Measurements from ENCODE around the gene RBM20.
"Not testable (repeated sequence)": the region's sequence is repeated elsewhere in the genome, so short reads cannot be mapped to it uniquely, and the experiment has no call there.

The RBM20 gene

DNA sequence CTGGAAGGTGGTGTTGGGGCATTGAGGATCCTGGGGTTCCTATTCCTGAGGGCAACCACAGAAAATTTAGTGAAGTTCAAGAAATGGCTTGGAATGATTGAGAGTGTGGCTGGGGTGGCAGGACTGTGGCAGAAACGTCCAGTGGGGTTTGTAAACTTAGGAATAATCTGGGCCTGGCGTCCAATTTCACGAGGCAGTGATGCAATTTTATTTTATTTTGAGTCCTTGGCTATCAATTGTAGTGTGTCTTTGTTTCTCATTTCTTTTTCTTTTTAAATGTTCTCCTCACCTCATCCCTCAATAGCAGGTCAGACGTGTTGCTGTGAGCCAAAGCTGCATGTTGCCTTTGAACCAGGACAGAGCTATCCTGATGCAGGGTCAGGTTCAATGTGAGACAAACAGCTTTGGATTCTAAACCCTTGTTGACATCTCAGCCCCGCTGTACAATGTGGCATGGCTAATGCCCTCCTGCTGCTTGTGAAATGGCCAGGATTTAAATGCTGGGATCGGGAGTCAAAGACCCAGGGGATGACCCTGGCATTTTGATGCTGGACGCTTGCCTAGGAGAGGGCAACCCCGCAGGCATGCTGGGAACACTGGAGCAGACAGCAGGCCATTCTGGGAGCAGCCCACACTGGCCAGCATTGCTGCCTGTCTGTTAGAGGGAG is 64.8 kb downstream of the RBM20 start:
- DNase-seq = no peak

- DNase-seq = no peak
Measured at GRCh38 chr10:110709444-110709828, 65.3 kb downstream of the RBM20 start.

DNA sequence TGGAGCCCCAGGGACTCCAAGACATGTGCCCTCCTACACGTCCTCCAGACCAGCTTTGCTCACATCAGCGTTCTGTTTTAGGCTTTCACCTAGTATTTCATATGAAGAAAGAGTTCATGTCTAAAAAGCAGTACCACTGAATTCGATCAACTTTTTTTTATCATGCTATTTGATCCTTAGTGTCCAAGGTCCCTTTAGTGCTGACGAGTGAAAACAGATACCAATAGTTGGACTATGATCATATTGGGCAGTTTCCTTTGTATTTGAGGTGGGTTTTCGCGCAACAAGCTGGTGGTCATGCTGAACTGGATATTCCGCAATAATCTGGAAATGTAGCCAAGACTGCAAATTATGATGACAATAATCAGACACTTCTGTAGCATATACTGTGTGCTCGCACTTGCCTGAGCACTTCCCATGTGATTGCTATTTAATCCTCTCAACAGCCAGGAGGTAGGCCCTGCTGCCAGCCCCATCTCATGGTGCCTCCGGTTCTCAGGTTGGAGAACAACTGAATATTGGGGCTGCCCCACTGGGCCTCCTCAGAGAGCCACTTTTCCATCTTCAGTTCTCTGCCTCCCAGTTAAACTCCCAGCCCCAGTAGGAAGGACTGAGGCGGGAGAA is 65.9 kb downstream of the RBM20 start:
- DNase-seq = no peak

GRCh38 chr10:110710621-110711020 is 66.5 kb downstream of the RBM20 start:
- no peak for DNase-seq

- DNase-seq = no peak
Measured at GRCh38 chr10:110711382-110711781, 67.2 kb downstream of the RBM20 start.

DNA sequence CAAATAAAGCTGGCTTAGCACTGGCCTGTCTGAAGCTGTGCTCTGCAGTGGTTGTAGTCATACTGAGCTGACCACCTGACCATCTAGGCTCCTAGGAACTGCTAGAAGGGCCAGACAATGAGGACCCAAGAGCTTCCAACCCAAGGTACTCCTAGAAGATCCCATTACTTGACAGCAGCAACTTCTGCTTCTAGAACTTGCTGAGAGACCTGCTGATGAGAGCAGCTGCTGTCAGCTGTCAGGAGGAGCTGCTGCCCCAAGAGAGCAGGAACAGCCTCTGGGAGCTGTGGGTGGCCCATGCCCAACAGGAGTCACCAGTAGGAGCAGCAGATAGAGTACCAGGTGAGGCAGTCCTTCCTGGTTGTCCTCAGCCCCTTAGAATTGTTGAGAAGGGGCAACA is 70.2 kb downstream of the RBM20 start:
- DNase-seq = no peak

- no peak for DNase-seq
Measured at GRCh38 chr10:110717781-110718589, 73.8 kb downstream of the RBM20 start.

GRCh38 chr10:110721406-110722038 is 77.4 kb downstream of the RBM20 start:
- no peak for DNase-seq

GRCh38 chr10:110723224-110723891 is 79.2 kb downstream of the RBM20 start:
- no peak for DNase-seq

DNA sequence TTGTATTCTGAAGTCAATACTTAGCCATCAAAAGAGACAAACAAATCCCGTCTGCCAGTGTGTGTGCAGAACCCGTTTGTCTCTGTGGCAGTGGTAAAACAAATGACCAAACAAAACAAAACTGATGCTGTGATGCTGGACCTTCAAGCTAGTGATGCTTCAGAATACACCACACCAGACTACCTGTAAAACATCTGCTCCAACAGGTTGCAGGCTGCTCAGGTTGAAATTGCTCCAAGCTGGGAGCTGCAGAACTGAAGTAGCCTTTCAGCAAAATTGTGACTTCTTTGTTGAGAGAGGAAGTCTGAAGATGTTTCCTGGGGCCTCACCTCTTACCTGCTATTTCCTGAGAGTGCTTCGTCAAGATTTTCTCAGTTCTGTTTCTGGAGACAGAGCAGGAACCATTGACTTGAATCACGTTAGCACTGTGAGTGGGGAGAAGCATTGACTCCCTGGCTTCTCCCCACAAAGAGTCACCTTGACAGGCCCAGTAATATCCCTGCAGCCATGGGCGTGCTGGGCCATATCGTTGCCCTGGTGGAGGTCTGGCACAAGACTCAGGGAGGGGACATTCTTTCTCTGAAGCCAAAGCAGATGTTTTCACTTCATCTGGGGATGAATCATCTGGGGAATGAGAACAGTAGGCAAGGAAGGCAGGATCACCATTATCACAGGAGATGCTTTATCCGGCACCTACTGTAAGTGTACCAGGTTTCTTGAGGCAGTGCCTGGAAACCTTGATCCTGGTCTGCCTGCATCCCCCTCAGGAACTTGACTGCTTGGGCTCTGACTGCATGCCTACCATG is 80.2 kb downstream of the RBM20 start:
- DNase-seq = no peak

DNA sequence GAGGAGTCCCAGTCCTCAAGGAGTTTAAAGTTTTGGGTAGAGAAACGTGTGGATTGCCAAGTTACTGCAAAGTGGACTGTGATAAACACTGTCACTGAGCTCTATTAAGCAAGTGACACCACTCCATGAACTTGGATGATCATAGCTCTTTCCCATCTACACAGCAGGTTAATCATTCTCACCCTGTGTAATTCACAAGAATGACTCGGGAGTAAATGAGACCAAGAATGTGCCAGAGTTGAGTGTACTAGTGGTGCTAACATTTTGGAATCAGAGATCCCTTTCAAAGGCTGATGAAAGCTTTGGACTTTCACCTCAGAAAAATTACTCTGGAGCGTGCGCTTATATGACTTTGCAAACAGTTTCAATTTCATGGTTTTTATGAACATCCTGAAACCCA is 80.8 kb downstream of the RBM20 start:
- DNase-seq = no peak

DNA sequence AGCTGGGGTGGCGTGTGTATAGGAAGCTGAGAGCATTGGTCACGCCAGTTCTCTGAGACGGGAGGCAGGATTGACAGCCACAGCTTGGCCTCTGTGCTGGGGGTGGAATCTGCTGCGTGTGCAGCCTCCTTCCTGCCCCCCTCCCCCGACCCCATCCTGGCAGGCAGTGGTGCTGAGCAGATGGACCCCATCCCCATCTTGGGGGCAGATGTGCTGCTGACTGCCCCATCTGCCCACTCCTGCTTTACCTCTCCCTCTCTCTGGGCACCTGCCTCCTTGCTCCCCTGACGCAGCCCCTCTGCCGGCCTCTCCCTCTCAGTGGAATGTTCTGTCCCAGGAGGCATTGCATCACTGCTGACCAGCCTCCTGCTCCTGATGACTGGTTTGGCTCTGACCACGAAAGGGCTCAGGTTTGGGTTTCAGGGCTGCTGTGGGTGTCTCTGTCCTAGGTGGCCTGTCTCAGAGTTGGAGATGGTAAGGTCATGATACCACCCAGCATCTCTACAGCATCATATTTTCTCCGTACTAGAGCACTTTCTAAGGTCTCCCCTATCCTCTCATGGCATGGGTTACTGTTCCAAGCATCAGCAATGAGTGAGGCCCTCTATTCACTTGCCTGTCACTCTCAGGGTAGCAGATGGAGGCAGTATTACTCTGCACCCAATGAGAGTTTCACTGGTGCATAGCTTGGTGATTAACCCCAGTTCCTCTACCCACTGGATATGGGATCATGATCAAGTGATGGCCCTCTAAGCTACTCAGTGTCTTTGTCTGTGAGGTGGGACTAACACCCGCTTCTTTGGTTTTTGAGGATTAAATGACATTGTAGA is 81.9 kb downstream of the RBM20 start:
- DNase-seq = no peak

DNA sequence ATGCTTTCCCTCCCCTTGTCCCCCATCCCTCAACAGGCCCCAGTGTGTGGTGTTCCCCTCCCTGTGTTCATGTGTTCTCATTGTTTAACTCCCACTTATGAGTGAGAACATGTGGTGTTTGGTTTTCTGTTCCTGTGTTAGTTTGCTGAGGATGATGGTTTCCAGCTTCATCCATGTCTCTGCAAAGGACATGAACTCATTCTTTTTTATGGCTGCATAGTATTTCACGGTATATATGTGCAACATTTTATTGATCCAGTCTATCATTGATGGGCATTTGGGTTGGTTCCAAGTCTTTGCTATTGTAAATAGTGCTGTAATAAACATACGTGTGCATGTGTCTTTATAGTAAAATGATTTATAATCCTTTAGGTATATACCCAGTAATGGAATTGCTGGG is 83.6 kb downstream of the RBM20 start:
- DNase-seq = not testable (repeated sequence)

DNA sequence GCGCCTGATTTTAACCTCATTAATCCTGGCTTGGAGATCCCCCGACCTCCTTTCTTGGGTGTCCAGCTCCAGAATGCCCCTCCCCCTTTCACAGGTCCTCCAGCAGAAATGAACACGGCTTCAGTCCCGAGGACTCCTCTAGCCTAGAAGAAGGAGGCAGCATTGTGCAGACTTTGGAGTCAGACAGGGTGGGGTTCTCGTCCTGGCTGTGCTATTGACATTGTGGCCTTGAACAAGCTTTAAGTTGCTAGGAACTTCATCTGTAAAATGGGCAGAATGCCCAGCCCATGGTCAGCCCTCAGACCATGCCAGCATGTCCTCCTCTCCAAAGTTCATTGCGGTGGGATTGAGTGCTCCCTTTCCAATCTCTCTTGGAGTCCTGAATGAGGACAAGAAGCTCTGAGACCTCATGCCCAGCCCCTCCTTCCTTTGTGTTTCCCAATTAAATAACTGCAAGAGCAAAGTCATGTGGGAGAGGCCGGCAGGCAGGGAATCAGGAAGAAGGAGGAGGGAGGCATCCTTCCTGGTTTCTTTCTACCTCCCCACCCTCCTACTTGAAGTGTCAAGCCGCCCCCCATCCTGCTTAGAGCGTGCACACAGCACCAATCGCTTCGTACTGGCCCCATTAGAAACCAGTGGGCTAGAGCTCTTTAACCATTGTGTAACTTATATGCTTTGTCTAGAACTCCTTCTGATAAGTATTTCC is 86.4 kb downstream of the RBM20 start:
- DNase-seq = no peak

- no peak for DNase-seq
Measured at GRCh38 chr10:110733218-110733952, 89.2 kb downstream of the RBM20 start.

DNA sequence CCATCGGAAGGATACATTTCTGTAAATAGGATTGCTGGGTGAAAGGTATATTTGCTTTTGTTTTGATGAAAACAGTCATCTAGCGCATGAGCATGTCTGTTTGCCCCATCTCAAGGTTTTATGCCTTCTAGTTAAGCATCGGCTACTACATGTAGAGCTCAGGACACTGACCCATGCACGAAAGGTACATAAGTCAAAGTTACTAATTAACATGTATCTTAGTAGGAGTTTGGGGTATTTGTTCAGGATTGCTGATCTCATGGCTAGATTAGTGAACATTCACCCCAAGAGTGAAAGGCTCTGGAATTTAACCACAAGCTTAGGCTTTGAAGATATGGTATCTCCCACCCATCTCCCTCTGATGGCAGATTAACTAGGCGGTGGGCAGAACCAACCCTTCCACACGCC is 91.5 kb downstream of the RBM20 start:
- DNase-seq = no peak

- no peak for DNase-seq
Measured at GRCh38 chr10:110737886-110738634, 93.9 kb downstream of the RBM20 start.

DNA sequence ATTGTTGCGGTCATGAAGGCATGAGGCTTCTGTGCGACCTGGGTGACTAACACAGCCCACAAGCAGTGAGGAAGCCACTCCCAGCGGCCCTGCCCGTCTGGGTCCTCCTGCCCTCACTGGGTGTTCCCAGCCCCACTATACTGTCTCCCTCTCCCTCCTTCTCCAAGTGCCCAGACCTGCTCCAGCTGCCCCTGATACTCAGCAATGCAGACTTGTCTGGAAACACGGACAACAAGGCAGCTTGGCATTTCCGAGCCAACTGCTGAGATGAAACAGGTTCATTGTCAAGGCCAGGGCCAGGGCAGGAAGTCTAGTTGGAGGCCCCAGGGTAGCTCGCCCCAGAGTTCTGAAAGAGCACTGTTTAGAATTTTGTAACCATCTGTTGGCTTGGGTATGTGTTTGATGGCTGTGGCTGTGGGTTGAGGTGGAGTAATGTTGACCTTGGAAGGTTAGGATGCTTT is 95.7 kb downstream of the RBM20 start:
- no peak for DNase-seq

DNA sequence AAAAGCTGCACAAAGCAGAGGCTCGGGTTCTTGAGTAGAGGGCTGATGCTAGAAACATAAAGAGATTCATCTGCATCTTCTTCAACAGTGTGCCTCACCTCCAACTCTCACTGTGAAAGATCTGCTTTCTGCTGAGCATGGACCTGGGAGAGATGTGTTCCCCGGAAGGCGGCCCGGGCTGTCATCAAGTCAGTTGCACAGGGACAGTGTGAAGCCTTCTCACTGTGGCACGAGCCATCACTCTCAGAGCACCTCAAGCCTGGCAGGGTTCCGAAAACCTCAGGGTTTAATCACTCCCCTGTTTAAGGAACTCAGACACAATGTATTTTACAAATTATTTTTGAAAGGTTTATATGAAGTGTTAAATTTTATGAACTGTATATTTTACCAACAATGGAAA is 98.7 kb downstream of the RBM20 start:
- DNase-seq = no peak

All from NCI-H1048 (cell line).